ENCODE results near the gene OXLD1.
A peak's percentile ranks its signal among the peaks of the same experiment; 100 is the strongest.

The OXLD1 gene

GRCh38 chr17:81711814-81712467 lies 45.5 kb upstream of the OXLD1 start, which contains the start of gene SLC25A10 (continued):
- TF ChIP-seq KLF1 (tag by site-specific recombination; IDR thresholded peaks at IDR 0.05): no peak; the same call in 1 of the 2 replicates
- TF ChIP-seq WT1 (tag by site-specific recombination; IDR thresholded peaks at IDR 0.05): 0 out of 2 replicates have a peak, but pooled peaks have one; percentile 9
- no peak for TF ChIP-seq ZNF354C (tag by site-specific recombination; IDR thresholded peaks at IDR 0.05; ENCODE audit: borderline replicate concordance, low read depth)
- TF ChIP-seq ZNF362 (tag by site-specific recombination; IDR thresholded peaks at IDR 0.05): no peak; the same call in 1 of the 2 replicates
- TF ChIP-seq ZNF660 (tag by site-specific recombination; IDR thresholded peaks at IDR 0.05): peak; percentile 71; the same call in 1 of the 2 replicates
- TF ChIP-seq GLI4 (tag by site-specific recombination; IDR thresholded peaks at IDR 0.05): no peak
- TF ChIP-seq ZNF19 (tag by site-specific recombination; IDR thresholded peaks at IDR 0.05; ENCODE audit: low read depth): no peak
- no peak for TF ChIP-seq ZSCAN18 (tag by site-specific recombination; IDR thresholded peaks at IDR 0.05)
- no peak for TF ChIP-seq ZNF311 (tag by site-specific recombination; IDR thresholded peaks at IDR 0.05; ENCODE audit: borderline replicate concordance)
- TF ChIP-seq ZNF580 (tag by site-specific recombination; IDR thresholded peaks at IDR 0.05): no peak
- TF ChIP-seq ZBTB44 (tag by site-specific recombination; IDR thresholded peaks at IDR 0.05): peak; percentile 65; the same call in 1 of the 2 replicates
- peak; percentile 44; the same call in 1 of the 2 replicates for TF ChIP-seq ZNF596 (tag by site-specific recombination; IDR thresholded peaks at IDR 0.05)
- TF ChIP-seq ZSCAN5A (tag by site-specific recombination; IDR thresholded peaks at IDR 0.05): no peak
- 0 out of 2 replicates have a peak, but pooled peaks have one; percentile 27 for TF ChIP-seq ZBTB7A (tag by site-specific recombination; IDR thresholded peaks at IDR 0.05; ENCODE audit: low read depth)
- no peak for TF ChIP-seq ZNF302 (tag by site-specific recombination; IDR thresholded peaks at IDR 0.05; ENCODE audit: low read depth)
- TF ChIP-seq SCRT1 (tag by site-specific recombination; IDR thresholded peaks at IDR 0.05; ENCODE audit: borderline replicate concordance): peak; percentile 86; the same call in 1 of the 2 replicates
- 0 out of 2 replicates have a peak, but pooled peaks have one; percentile 13 for TF ChIP-seq ZNF398 (tag by site-specific recombination; IDR thresholded peaks at IDR 0.05)
- peak; percentile 71; the same call in 1 of the 2 replicates for TF ChIP-seq ZNF335 (tag by site-specific recombination; conservative IDR thresholded peaks at IDR 0.05)
- 0 out of 2 replicates have a peak, but pooled peaks have one; percentile 20 for TF ChIP-seq ZBTB10 (tag by site-specific recombination; IDR thresholded peaks at IDR 0.05)
- TF ChIP-seq EGR2 (tag by site-specific recombination; IDR thresholded peaks at IDR 0.05; ENCODE audit: low read depth): peak; percentile 58
- TF ChIP-seq ZNF645 (tag by site-specific recombination; IDR thresholded peaks at IDR 0.05): no peak
- 0 out of 2 replicates have a peak, but pooled peaks have one; percentile 38 for TF ChIP-seq KLF17 (tag by site-specific recombination; IDR thresholded peaks at IDR 0.05)
- TF ChIP-seq FEZF1 (tag by site-specific recombination; IDR thresholded peaks at IDR 0.05): no peak
